HG03095 (cell line): ENCODE results near the gene MYO5B.
"Not testable (repeated sequence)": the region's sequence is repeated elsewhere in the genome, so short reads cannot be mapped to it uniquely, and the experiment has no call there.

Experiments
- ATAC-seq: cut with Tn5 transposase; IDR thresholded peaks from one replicate; pipeline ENCODE4 v1.9.1; 2021; ENCODE audit warnings: moderate library complexity; ENCODE audit not compliant: unreplicated experiment

Gene MYO5B

DNA sequence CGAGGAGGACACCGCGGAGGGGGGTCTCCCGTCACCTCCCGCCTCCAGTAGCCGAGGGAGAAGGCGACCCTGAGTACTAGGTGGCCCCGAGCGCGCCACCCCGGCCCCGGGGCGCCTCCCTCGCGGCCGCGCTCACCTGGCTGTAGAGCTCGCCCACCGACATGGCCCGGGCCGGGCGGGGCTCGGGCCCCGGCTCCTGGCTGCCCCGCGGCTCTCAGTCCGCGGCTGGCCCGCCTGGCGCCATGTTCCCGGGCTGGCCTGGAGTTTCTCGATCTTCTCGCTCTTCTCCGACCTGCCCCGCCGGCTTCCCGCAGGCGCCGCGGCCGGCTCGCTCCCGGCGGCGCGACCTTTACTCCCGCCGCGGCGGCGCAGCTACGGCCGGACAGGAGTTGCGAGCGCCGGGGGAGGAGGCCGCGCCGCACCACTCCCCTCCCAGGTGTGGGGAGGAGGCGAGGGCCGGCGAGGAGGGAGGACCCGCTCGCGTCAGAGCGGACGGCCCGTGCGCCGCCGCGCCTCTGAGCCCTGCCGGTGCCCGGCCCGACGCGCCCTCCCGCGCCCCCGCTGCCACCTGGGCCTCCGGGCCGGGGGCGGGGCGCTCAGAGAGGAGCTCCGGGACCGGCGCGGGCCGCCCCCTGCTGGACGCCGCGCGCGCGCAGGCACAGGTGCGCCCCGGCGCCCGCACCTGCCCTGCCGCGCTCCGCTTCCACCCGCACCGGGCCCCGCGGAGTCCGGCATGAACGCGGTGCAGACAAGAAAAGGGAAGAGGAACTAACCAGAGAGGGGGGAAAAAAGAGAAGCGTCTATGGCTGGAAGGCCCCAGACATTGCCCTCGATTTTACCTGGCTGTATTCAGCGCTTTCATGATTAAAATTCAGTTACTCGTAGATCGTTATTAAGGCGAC is at the start of gene MYO5B:
Gene MYO5B, minus strand, starts transcription at position 517 of the 902 bp plus-strand sequence. Its CDS starts 354 bp downstream, at position 163.
- peak; percentile 77 for ATAC-seq

GRCh38 chr18:50241768-50242167 is 46.8 kb upstream of the MYO5B start:
- ATAC-seq = not testable (repeated sequence)

DNA sequence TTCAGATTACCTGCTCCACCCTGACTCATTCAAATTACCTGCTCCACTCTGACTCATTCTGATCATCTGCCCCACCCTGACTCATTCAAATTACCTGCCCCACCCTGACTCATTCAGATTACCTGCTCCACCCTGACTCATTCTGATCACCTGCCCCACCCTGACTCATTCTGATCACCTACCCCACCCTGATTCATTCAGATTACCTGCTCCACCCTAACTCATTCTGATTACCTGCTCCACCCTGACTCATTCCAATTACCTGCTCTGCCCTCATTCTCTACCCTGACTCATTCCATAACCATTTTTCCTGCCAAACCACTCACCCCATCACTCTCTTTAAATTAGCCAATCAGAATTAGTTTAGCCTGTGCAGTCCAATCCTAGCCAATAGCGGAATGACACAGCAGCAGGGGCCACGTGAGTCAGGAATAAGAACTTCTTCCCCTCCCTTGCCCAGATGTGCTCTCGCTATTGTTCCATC is 45.2 kb upstream of the MYO5B start:
- no peak for ATAC-seq

DNA sequence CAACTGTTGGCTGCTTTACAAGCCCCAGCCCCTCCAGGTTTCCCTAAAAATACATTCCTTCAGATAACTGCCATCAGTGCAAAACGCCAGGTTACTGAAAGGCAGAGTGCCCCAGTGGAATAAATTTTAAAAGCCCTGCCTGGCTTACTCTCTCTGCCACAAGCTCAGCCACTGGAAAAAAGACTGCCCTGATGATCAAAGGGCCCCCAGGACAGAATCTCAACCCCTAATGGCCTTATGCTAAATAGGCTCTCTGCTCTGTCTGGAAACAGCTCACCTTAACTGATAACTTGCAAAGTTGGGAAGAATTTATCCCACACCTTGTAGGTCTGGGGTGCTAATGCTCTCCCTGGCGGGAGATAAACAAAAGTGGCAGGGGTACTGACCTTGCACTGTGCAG is 37.5 kb upstream of the MYO5B start:
- no peak for ATAC-seq

DNA sequence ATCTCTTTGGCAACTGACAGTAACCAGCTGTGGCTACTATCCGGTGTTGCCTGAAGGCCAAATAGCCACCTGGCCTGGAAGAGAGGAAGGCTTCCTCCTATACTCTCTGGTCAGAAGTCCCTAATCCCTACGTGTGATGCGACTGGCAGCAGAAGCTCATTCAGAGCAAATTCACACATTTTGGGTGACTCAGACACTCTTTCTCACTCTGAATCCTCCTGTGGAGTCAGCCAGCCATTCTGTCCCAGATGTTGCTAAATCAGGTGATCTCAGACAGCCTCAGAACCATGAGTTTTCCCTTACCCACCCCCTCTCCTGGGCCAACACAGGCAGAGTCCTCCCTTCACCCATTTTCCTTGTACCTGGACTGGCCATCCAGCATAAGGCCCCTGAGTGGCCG is 36.7 kb upstream of the MYO5B start:
- ATAC-seq = no peak

DNA sequence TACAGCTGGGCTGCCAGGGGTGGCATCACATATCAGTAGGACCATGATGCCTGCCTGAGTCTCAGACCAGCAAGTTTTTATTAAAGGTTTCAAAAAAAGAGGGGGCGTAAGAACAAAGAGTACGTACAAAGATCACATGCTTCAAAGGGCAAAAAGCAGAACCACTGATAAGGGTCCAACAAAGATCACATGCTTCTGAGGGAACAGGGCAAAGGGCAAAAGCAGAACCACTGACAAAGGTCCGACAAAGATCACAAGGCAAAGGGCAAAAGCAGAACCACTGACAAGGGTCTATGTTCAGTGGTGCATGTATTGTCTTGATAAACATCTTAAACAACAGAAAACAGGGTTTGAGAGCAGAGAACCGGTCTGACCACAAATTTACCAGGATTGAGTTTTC is 25.3 kb upstream of the MYO5B start:
- ATAC-seq = not testable (repeated sequence)

- no peak for ATAC-seq
Measured at GRCh38 chr18:50218432-50219197, 23.7 kb upstream of the MYO5B start.

DNA sequence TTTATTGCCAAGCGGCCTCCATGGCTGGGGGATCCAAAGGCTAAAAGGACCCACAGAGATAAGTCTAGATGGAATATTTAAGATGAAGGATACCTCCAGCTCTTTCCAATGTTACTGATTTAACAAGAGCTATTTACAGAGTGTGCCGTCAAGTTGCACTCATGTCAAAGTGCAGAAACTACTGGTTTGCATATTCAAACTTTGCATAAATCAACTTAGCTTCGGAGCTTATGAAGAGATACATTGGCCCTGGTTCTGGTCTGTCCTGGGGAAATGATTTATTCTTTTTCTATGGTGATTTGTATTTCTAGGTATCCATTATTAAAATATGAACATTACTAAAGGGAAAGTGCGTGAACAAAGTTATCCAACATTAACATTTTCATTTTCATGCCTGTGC is 14.4 kb upstream of the MYO5B start:
- no peak for ATAC-seq

- ATAC-seq = no peak
Measured at GRCh38 chr18:50207722-50208121, 12.8 kb upstream of the MYO5B start.

DNA sequence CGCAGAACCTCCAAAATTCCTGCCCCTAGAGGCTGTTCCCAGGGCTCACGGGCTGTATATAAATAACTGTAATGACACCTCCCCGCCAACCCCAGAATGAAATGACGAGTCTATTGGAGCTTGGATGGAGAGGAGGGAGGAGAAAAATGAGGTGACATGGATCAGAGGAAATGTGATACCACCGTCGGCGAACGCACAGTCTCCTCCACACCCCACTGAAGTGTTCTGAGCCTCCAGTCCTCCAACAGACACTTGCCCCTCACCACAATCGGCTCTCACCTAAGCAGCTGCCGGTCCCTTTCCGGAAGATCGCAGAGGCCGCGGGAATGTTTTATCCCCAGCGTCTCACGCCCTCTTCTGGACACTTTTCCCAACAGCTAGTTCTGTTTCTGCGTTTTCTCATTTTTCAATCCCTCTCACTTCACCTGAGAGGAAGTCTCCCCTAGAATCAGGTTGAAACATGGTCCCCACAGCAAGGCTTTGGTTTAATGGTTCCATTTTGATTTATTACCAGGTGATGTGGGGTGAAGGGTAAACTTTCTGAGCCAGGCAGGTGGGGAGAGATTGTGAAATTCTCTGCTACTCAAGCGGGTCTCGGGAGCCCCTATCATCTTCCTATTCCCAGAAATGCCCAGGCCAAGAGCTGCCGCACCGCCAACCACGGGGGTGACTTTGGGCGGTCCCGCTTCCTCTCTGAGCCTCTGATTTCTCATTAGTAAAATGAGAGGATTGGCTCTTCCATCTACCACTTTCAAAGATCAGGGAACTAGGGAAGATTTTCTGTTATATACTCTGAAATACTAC is 9.1 kb upstream of the MYO5B start:
- no peak for ATAC-seq

DNA sequence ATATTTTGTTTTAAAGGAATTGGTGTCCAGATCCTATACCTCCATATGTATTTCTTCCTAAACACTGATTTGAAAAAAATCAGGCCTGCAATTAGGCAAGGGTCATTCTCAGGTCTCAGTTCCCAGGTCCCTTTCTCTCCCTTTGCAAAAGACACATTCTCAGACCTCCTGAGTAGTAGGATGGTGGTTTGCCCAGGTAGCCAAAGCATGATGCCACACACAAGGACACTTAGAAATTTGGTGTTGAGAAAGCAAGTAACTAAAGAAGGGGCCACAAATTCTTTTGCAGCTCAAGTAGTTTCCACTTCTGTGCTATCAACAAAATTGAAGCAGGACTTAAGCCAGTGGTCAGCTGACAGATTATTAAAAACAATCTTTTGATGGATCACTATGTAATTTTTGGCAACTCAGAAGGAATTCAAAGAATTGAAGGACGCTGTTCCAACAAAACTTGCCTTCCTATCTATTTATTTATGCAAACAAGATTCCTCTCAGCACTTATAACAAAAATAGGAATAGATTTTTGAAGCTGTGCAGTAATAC is 6.6 kb upstream of the MYO5B start:
- ATAC-seq = no peak

GRCh38 chr18:50199921-50200320 is 5.0 kb upstream of the MYO5B start:
- ATAC-seq = no peak

DNA sequence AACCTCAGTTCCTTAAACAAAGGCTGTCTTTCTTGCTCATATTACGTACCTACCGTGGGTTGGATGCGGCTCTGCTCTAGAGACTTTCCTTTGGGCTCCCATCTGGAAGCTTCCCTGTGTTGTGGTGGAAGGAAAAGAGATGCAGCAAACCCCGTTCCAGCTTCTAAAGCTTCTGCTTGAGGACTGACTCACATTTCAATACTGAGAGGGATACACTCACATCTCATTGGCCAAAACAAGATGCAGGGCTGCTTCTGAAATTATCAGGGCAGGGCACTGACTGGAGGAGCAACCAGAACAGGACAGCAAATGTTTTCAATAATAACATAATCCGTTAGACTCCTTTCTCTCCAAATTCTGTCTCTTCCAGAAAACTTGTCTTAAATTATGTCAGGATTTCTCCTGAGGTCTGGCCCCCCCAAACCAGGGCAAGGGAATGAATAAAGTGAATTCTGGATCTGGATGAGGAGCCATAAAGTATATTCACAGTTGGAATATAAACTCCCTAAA is 4.5 kb upstream of the MYO5B start:
- ATAC-seq = no peak

DNA sequence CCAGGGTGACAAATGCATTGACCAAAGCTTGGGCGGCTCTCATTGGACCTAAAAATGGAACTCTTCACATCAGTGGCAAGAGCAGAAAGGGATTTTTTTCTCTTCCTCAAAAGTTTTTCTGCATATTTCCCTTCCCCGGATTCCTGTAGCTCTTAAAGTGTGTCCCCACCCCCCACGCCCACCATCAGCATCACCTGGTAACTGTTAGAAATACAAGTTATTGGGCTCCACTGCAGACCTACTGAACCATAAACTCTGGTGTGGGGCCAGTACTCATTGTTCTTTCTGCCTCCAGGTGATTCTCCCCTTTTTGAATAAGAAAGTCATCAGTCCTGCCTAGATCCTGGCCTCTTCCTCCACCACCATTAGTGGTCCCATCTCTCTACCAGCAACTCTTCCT is 1.3 kb upstream of the MYO5B start:
- ATAC-seq = no peak

DNA sequence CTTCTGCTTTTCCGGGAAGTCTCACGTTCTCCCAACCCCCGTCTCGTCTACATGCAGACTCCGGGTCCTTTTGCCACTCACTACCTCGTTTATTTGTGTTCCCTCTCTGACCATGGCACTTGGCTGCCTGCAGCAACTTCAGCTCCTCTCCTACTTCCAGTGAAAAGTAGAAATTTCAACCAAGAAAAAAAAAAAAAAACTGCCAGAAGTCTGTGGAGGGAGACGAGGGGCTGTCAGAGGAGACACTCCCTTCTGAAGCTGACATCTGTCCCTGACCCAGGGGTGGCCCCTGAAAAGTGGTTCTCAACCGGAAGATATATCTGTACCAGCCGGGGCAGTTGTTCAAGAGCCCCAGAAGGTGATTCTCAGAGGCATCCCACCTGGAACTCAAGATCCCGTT is 742 bp upstream of the MYO5B start:
- ATAC-seq = no peak

- no peak for ATAC-seq
Measured at GRCh38 chr18:50193796-50194630, 934 bp downstream of the MYO5B start.

GRCh38 chr18:50192995-50193795 is 1.8 kb downstream of the MYO5B start:
- ATAC-seq = no peak

GRCh38 chr18:50190926-50191325 is 4.0 kb downstream of the MYO5B start:
- no peak for ATAC-seq

GRCh38 chr18:50190236-50190635 is 4.7 kb downstream of the MYO5B start:
- ATAC-seq = no peak
